AG20443 (cell line): ENCODE data around the gene STK32B.

Experiments
- DNase-seq: peaks from one replicate; pipeline ENCODE4 v3.0.0; 2012; ENCODE audit warnings: low spot score, mixed read lengths

Gene STK32B

GRCh38 chr4:5125321-5125720 is 74.0 kb downstream of the STK32B start:
- DNase-seq = no peak

GRCh38 chr4:5126231-5126630 is 75.0 kb downstream of the STK32B start:
- DNase-seq = no peak

- no peak for DNase-seq
Measured at GRCh38 chr4:5126857-5127256, 75.6 kb downstream of the STK32B start.

- DNase-seq = no peak
Measured at GRCh38 chr4:5127556-5127955, 76.3 kb downstream of the STK32B start.

- DNase-seq = no peak
Measured at GRCh38 chr4:5128569-5128968, 77.3 kb downstream of the STK32B start.

GRCh38 chr4:5133201-5133600 is 81.9 kb downstream of the STK32B start:
- no peak for DNase-seq

GRCh38 chr4:5133933-5134594 is 82.8 kb downstream of the STK32B start:
- no peak for DNase-seq

GRCh38 chr4:5134620-5135019 is 83.3 kb downstream of the STK32B start:
- no peak for DNase-seq

- DNase-seq = no peak
Measured at GRCh38 chr4:5137226-5137625, 85.9 kb downstream of the STK32B start.

GRCh38 chr4:5137927-5138326 is 86.6 kb downstream of the STK32B start:
- peak; percentile 55 for DNase-seq

GRCh38 chr4:5138389-5138788 is 87.1 kb downstream of the STK32B start:
- DNase-seq = no peak

GRCh38 chr4:5139141-5139540 is 87.9 kb downstream of the STK32B start:
- DNase-seq = no peak

- no peak for DNase-seq
Measured at GRCh38 chr4:5141802-5142201, 90.5 kb downstream of the STK32B start.

- DNase-seq = peak; percentile 44
Measured at GRCh38 chr4:5142726-5143125, 91.4 kb downstream of the STK32B start.

- no peak for DNase-seq
Measured at GRCh38 chr4:5143306-5143861, 92.1 kb downstream of the STK32B start.

GRCh38 chr4:5143940-5144339 is 92.7 kb downstream of the STK32B start:
- DNase-seq = no peak

- DNase-seq = no peak
Measured at GRCh38 chr4:5144384-5144783, 93.1 kb downstream of the STK32B start.

- no peak for DNase-seq
Measured at GRCh38 chr4:5146248-5146647, 95.0 kb downstream of the STK32B start.

- no peak for DNase-seq
Measured at GRCh38 chr4:5152521-5152920, 101.2 kb downstream of the STK32B start.

- DNase-seq = no peak
Measured at GRCh38 chr4:5156682-5157081, 105.4 kb downstream of the STK32B start.

- DNase-seq = peak; percentile 76
Measured at GRCh38 chr4:5157791-5158770, 106.8 kb downstream of the STK32B start.

GRCh38 chr4:5158825-5159224 is 107.5 kb downstream of the STK32B start:
- DNase-seq = no peak

GRCh38 chr4:5160668-5161067 is 109.4 kb downstream of the STK32B start:
- DNase-seq = no peak
